Fibroblast of the aortic adventitia (primary cell): ENCODE results near the gene CEACAM16. TPM values are rescaled to one million over a fixed set of nuclear protein-coding genes. Genes with fewer than 3 reads are reported as not detected.

ENCODE experiments used
- DNase-seq: peaks from one replicate; pipeline ENCODE4 v3.0.0-alpha.2; 2010; ENCODE audit warnings: low read depth
- H3K4me3 ChIP-seq: 2 replicates; pipeline ENCODE4 v1.5.1; 2011; ENCODE audit warnings: low read depth, mild to moderate bottlenecking, control low read depth, low read length, moderate library complexity
- CTCF ChIP-seq: IDR thresholded peaks from 2 replicates; pipeline ENCODE4 v1.5.1; 2011; ENCODE audit warnings: mild to moderate bottlenecking, low read length, control low read depth, inconsistent platforms; ENCODE audit not compliant: insufficient read depth
- total RNA-seq: library from RNA; depleted of rRNA; stranded (reverse); fragments of >200 nt; gene quantifications from 2 replicates; pipeline ENCODE4 v1.2.3, GENCODE V29; 2012; ENCODE audit warnings: low replicate concordance

Gene CEACAM16
- total RNA-seq, 1 donor, result not detected

GRCh38 chr19:44692379-44692721 is 6.6 kb upstream of the CEACAM16 start:
- TF ChIP-seq CTCF, result no peak
- no peak for DNase-seq
- H3K4me3 ChIP-seq, result no peak overlapping the region

GRCh38 chr19:44694184-44694579 is 4.8 kb upstream of the CEACAM16 start:
- peak; percentile 11 for TF ChIP-seq CTCF
- no peak for DNase-seq
- no peak overlapping the region for H3K4me3 ChIP-seq

GRCh38 chr19:44696939-44697669 is 1.8 kb upstream of the CEACAM16 start:
- no peak for TF ChIP-seq CTCF
- no peak for DNase-seq
- no peak overlapping the region for H3K4me3 ChIP-seq

- H3K4me3 ChIP-seq, result no peak overlapping the region
- TF ChIP-seq CTCF, result no peak
Observed at GRCh38 chr19:44697670-44698034, 1.3 kb upstream of the CEACAM16 start.

GRCh38 chr19:44700547-44700946 is 1.6 kb downstream of the CEACAM16 start:
- no peak for TF ChIP-seq CTCF
- no peak for DNase-seq
- H3K4me3 ChIP-seq, result no peak overlapping the region

More at GRCh38 chr19:44697670-44698034, 1.3 kb upstream of the CEACAM16 start:
- DNase-seq, result no peak

- no peak overlapping the region for H3K4me3 ChIP-seq
- DNase-seq, result no peak
- TF ChIP-seq CTCF, result no peak
Observed at GRCh38 chr19:44701228-44701627, 2.3 kb downstream of the CEACAM16 start.
